ENCODE measurements around the gene NOS3.

The NOS3 gene

DNA sequence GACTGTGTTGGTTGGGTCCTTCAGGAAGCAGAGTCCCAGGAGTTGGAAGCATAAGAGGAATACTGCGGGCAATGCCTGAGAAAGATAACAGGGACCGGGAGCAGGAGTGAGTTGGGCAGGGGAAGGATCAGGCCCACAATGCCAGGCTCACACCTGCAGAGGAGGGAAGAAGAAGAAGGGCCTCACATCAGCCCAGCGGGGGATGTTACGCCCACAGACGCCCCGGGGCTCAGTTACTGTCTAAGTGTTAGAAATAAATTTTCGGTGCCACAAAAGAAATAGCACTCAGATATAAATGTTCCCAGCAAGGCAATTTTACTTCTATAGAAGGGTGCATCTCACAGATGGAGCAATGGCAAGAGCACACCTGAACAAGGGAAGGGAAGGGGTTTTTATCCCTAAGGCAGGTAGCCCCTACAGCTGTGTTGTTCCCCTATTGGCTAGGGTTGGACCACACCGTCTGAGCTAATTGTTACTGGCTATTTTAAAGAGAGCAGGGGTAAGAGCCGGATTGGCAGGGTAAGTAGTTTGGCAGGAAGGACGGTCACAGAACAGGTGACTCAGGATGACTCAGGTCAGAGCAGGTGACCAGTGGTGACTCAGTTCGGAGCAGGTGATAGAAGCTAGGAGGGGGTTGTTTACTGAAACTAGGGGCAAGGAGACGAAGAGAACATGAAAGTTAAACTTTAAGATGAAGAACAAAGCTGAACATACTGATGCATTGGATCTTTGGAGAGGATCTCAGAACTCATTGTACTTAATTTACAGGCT lies at the start of gene NOS3:
Gene NOS3, plus strand, starts transcription at position 602 of the 771 bp plus-strand sequence. CDS start 2,787 bp downstream, outside the sequence.
- DNase-seq: no peak

DNA sequence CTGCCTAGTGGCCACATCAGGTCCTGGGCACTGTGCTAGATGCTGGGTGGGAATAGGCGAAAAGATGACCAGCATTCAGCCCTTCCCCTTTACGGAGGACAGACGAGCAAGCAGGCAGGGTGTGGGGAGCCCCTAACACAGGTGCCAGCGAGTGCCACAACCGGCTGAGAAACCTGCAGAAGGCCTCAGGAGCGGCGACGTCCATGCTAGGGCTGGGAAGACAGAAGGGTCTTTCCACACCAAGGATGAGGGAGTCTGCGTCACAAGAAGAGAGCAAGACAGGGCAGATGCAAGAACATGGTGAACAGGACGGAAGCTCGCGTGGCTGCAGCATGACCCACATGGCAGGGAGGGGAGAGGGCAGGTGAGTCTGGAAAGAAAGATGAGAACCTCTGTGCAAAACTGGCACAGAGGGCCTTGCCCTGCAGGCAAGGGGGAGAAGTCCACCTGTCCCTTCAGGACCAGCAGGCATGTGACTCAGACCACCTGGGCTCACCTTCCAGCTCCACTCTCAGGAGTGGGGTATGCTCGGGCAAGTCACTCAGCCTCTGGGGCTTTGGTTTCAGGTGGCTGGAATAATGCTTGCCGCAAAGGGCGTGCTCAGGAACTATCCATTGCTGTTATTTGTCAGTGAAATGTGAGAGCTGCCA lies 49.3 kb upstream of the NOS3 start:
- DNase-seq: no peak

DNA sequence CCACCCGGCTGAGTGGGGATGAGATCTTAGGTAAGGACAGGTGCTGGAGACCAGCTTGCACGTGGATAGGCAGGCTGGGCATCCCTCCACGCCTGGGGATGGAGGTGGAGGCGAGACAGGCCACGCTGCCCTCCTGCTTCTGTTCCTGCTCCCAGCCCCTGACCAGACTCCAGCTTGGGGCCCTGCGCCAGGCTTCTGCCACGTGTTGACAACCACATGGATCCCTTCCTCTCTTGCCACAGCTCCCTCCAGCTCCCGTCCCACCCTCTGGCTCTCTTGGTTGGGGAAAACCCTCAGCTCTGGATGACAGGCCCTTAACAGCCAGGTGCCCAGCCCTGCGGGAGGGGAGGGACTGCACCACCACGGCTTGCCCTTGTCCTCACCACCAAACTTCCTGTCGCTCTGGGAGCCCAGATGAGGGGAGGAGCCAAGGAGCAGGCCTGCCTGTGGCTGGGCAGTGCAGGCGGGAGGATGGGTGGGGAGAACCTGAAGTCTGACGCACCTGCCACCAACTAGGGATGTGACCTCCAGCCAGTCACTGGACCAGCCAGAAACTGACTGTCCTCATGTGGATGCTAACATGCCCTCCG lies 48.7 kb upstream of the NOS3 start:
- no peak for DNase-seq

DNA sequence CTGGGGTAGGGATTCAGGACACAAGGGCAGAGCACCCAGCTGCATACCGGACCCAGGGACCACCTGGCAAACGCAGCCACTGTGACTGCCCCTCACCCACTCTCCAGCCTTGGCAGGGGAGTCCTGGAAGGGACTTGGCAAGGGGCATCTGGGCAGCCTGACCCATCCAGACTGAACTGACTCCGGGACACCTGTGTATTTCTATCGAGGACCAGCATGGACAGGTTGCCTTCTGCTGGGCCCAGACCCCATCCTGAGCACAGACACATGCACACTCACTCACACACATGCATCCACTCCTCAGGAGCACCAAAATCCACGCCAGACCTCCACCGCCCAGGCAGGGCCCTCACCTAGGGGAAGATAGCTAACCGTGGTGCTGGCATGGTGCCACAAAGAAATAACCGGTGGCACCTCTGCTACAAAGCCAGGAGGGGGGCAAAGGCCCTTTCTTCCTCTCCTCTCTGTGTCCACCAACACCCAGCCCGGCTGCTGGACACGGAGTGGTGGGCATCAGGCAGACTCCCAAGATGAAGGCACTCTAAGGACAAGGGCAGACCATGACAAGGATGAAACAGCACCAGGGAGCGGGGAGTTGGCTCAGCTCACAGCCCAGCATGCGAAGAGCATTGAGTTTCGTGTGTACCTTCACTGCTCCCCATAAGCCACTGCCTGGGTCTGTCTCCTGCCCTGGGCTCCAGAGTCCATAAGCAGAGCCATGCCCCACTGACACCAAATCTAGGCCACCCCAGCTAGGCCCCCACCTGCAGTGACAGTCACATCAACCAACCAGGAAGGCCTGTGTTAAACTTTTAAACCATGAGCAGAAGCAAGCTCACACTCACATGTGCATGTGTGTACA lies 48.0 kb upstream of the NOS3 start:
- no peak for DNase-seq

DNA sequence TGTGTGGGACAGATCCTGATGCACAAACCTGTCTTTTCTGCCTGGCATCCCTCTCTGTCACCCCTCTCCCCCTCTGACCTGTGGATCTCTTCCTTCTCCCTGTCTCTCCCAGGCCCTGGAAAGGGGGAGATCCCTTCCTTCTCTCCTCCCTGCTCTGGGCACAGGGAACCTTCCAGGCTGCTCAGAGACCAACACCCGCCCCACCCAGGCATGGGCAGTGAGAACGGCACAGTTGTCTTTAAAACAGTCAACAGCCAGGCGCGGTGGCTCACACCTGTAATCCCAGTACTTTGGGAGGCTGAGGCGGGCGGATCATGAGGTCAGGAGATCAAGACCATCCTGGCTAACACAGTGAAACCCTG lies 47.4 kb upstream of the NOS3 start:
- DNase-seq: no peak

DNA sequence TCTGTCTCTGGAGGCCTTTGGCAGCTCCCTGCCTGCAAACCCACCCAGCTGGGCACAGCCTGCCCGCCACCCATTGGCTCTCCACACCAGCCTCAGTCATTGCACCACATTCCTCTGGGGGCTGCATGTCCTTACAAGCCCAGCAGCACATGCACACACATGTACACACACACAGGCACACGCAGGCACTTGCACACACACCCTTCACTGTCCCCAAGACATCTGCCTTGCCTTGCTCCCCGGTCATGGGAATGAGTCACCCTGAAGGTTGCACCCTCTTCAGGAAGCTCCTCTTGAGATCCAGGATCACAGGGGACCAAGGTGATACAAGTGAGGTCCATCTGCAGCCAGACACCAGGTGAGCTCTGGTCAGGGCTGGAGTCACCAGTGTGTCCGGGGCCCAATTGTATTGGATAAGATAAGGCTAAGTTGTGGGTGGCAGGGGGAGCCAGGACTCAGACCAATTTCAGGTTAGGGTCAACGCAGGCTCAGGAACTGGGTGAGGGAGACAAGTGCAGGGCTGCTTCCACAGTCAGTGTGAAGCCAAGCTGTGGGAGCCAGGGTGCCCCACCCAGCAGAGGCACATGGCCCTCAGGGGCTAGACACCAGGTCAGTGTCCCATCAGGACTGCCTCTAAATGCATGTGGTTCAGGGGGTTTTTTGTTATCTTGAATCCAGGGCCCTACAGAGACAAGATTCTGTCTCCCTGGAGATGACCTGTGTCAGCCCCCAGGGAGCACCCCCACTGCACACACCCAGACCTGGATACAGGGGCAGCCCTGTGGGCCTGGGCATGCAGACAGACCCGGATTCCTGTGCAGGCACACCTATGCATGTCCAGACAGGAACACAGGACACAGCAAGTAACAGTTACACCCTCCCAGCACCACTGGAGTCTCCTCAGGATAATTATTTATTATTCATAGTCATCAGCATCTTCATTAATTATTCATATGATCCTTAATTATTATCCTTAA lies 46.5 kb upstream of the NOS3 start:
- DNase-seq: no peak

DNA sequence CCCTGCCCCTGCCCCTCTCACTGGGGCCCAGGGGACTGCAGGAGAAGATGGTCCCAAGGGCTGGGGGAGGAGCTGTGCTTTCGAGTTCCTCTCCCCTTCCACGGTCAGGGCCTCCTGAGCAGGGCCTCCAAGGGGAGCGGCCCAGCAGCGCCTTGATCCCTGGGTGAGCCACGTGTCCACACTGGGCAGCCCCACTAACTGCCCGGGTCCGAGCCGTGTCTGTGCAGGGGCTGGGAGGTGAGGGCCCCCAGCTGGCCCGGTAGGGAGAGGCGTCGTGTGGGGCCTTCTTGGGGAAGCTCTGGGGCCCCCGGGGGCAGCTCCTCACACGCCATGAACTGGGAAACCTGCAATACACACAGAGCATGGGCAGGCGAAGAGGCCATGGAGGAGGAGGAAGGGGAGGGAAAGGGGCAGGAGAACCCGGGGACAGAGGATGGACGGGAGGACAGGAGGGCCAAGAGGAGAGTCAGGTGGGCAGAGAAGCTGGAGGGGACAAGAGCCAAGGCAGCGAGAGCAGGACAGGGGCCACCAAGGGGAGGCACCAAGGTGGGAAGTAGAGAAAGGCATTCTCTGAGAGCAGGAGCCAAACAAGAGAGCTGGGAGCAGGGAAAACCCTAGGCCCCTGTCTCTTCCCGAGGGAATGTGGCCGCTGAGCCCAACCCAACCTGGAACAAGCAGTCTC lies 45.5 kb upstream of the NOS3 start:
- DNase-seq: no peak

DNA sequence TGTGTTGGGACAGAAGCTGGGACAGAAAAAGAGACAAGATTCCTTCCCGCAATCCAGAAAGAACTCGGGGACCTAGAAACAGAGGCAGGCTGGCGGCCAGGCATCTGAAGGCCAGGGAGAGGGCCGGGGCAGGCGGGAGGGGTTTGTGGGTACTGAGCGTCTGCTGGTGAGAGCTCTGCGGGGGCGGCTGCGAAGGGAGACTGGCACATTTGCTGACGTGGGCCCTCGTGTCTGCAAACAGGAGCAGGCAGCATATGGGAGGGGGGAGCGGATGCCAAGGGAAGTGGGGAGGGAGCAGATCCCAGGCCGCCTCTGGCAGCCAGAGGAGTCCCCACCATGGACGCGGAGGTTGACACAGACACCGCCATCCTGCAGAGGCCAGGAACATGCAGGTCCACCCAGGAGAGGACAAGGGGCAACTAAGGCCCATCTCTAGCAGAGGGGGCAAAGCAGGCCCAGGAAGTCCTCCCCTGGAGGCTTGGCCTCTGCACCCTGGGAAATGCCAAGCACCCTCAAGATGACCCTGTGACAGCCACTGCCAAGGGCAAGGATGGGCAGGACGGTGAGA lies 44.9 kb upstream of the NOS3 start:
- no peak for DNase-seq

DNA sequence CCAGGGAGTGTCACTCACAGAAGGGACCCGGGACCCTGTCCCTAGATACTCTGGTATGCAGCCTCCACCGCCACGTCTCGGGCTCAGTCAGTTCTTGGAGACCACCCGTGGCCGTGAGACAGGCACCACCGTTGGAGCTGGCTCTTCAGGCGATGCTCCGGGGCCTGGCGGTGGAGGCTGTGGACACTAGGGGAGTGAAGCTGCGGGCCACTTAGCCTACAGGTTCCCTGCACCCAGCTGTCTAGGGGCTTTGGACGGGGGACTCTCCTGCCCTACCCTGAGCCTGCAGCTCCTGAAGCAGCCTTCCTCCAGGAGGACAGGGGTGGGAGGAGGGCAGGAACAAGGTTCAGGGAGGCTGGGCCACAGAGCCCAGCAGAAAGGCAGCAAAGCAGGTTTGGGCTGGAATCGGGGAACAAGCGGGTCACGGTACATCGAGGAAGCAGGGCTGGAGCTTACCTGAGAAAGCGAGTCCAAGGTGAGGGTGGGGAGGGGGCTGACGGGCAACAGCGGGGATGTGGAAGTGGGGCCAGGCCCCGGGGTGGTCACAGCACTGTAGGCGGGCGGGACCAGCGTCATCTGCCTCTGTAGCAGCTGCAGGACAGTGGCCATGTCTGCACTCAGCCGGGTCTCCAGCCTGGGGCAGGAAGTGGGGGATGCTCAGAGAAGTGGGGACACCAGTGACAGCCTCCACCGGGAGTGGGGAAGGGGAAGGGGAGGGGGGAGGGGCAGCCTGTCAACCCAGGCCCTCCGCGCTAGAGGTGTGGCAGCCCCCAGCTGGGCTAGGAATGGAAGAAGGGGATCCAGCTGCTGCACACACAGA lies 44.2 kb upstream of the NOS3 start:
- DNase-seq: no peak

DNA sequence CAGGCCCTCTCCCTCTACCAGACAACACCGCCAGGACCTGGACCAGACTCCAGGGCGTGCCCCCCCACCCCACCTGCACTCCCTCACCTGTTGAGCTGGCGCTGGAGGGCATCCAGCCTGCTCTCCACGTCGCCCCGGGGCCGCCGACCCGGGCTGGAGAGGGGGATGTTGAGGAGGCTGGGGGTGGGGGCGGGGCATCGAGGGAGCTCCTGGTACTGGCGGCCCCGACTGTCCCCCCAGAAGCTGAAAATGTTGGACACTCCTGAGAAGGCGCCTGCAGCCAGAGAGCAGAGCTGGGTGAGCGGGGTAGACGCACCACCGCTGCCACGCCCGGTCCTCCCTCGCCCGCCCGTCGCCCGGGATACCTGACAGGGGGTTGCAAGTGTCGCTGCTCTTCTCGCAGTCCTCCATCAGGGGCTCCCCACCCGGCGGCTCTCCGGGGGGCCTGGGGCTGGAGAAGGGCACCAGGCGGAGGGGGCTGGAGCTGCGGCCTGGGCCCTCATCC lies 43.5 kb upstream of the NOS3 start:
- no peak for DNase-seq

DNA sequence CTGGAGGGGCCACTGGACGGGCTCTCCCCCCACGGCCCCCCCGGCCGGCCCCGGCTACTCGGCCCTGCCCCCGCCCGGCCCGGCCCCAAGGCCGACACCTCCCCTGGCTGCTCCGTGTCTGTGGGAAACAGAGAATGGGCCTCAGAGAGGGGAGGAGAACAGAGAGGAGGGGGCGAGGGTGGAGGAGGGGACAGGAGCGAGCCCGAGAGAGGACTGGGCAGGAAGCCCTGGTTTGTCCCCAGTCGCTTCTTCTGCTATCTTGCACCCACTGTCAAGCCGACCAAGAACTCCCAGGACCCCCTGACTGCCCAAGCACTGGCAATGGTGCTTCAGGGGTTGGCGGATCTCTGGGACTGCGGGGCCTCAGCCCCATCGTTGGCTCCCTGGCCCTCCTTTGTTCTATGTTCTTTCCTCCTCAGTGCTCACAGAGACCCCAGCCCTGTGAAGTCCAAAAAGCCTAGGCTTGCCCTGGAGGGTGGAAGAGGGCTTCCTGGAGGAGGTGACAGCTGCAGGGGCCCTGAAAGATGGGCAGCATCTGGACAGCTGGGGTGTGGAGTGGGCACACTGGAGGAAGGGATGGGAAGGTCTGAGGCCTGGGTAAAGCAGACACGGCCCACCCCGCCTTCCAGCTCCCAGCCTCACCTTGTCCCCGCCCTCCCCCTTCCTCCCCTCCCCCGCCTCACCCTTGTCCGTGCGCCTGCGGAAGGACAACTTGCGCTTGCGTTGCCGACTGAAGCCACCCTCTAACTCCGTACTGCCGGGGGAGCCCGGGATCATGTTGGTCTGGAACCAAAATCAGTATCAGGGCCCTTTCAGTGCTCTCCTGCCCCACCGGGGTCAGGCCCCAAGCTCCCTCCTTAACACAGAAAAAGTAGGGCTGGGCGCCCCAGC lies 42.8 kb upstream of the NOS3 start:
- no peak for DNase-seq

DNA sequence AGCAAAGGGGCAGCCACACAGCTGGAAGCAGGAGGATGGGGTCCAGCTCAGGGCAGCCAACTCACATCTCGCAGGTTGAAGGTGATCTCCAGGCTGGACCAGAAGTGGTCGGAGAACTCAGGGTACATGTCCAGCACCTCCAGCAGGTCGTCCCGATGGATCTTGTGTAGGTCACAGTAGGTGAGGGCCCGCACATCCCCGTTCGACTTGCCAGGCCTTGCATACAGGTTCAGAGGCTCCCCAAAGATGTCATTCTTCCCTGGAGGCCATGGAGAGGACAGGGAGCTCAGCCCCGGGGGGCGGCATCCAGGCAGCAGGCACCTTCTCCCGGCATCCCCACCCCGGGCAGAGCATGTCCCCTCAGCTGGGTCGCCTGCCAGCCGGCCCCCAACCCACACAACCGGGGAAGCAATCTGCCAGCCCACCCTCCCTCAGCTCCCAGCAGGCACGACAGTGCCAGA lies 42.0 kb upstream of the NOS3 start:
- DNase-seq: no peak

DNA sequence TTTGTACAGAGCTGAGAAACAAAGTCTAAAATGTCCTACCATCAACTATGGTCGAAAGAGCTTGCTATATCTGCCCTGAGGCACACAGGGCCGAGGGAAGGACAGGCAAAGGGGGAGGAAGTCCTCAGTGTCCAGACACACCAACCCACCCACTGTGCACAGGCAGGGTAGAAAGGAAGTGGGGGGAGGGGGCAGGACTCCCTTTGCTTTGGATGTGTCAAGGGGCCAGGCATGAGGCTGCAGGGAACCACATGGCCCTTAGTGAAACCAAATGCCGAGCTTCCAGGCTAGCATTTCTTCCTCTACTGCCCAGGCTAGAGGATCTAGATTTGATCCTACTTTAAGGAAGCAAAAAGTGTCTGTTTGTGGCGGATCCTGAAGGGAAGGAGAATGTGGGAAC lies 41.3 kb upstream of the NOS3 start:
- DNase-seq: no peak

DNA sequence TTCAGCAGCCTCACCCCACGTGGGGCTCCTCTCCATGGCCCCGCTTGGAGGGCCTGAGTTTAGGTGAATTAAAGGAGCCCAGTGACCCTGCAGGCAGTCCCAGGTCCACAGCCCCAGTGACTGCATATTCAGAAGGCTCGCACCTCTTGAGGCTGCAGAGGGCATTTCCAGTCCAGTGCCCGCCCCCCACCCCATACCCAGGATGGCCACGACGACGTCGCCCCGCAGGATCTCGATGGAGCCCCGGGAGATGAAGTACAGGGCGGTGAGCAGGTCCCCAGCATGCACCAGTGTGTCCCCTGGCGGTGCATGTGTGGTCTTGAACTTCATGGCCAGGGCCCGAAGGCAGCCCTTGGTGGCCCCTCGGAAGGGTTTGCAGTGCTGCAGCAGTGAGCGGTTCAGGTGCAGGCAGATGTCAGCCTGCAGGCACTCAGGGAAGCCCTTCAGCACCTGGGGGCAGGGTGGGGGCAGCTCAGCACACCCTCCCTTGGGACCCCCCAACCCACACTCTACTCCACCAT lies 40.8 kb upstream of the NOS3 start:
- DNase-seq: no peak

DNA sequence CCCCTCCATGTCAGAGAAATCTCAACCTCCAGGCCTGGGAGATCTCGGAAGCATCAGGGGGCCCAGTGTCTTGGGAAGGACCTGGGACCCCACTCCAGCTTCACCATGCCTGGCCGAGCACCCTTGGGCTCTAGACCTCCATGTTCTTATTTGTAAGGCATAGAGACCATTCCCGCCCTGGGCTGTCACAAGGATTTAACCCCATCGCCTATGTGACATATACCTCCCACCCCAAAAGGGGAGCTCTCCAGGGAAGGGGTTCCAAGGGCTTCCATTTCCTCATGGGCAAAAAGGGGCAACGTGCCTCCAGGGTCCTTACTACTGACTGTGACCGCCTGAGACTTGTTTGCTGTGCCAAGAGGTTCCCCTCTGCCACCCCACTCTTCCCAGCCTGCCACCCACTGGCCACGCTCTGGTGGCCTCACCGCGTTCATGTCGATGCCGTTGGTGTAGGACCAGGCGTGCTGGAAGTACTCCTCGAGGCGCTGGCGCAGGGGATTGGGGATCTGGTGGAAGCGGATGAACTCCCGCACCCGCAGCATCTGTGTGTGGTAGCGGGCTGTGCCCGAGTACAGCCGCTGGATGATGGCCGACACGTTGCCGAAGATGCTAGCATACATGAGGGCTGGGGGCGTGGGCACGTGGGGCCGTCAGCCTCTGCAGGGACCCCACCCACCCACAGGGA lies 40.2 kb upstream of the NOS3 start:
- no peak for DNase-seq

DNA sequence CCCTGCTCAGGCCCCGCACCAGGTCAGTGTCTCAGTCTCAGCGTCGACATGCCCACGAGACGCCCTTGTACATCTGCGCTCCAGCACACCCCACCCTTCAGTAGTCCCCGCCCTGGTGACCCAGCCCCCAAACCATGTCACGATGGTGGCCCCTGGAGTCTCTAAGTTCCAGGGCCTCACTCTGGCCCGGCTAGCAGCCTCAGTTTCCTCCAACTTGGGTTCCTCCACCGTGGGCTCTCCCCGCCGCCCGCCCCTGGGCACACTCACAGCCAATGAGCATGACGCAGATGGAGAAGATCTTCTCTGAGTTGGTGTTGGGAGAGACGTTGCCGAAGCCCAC lies 39.7 kb upstream of the NOS3 start:
- no peak for DNase-seq

DNA sequence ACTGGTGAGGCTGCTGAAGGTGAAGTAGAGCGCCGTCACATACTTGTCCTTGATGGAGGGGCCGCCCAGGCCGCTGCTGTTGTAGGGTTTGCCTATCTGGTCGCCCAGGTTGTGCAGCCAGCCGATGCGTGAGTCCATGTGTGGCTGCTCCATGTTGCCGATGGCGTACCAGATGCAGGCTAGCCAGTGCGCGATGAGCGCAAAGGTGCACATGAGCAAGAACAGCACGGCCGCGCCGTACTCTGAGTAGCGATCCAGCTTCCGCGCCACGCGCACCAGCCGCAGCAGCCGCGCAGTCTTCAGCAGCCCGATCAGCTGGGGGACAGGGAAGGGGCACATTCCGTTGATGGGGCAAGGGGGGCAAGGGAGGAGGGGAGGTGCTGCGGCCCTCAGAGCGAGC lies 39.3 kb upstream of the NOS3 start:
- no peak for DNase-seq
